ENCODE results near the gene TRIM21. TPM values are rescaled to one million over a fixed set of nuclear protein-coding genes. Genes with fewer than 3 reads are reported as not detected.

Gene TRIM21
- polyA plus RNA-seq, 3 donors, result 16.8 to 42.5 (median 29.9) TPM

DNA sequence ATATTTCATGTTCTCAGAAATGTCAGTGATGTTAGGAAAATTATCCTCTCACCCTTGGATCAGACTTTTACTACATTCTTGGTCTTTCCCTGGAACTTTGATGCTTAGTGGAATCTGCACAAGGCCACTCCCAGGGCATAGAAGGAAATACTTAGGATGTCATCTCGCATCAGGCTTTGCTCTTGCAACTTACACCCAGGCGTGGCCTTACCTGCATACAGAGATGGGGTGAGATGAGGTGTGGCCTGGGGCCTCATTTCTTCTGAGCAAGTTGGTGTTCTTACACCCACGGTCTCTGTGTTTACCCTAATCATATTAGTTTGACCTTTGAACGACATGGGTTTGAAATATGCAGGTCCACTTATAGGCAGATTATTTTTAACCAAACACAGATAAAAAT, 36.5 kb upstream of the TRIM21 start:
- H3K36me3 Mint-ChIP-seq, result peaks cover 27 to 30% of the 10 kb centered on the region in 2 donors
- WGBS (ENCODE audit: insufficient coverage), result no CpG with 5 or more reads among the region's 4 CpGs

GRCh38 chr11:4418403-4418802, 24.9 kb upstream of the TRIM21 start:
- H3K9me3 ChIP-seq (replicated peaks in 1 of 2; ENCODE audit: control insufficient read depth in 1 of 2, insufficient read depth in 1 of 2, low read length in 2 of 2), result no peaks in the 10 kb centered on the region
- peaks cover 21% of the 10 kb centered on the region for H4K20me1 ChIP-seq (ENCODE audit: insufficient read depth, low read length)
- no peaks in the 10 kb centered on the region for H3K79me2 ChIP-seq (ENCODE audit: insufficient read depth, low read length)
- no peak overlapping the region for H3K4me2 ChIP-seq (replicated peaks; ENCODE audit: extremely low read depth, low read length, poor library complexity, severe bottlenecking)
- Mint-ChIP-seq H3K4me3 (no peak overlapping the region), H3K36me3 (peaks cover 39 to 53% of the 10 kb centered on the region in 2 donors), H3K9me3 (peaks cover under 1 to 10% (median 5%) of the 10 kb centered on the region in 7 donors), H3K27ac (no peak overlapping the region), H3K27me3 (ENCODE audit: low read depth in 3 of 3) (peaks cover 0 to 2% (median 1%) of the 10 kb centered on the region in 3 donors), H3K4me1 (peaks cover 11% of the 10 kb centered on the region)
- H3K27me3 ChIP-seq (ENCODE audit: control insufficient read depth in 2 of 2, insufficient read depth in 2 of 2, low read length in 2 of 2), result no peaks in the 10 kb centered on the region
- peaks cover 8 to 36% of the 10 kb centered on the region in 2 donors for H3K36me3 ChIP-seq (replicated peaks in 1 of 2; ENCODE audit: control insufficient read depth in 1 of 2, insufficient read depth in 2 of 2, low read length in 2 of 2)
- intact Hi-C loops (cut with micrococcal nuclease), result no loop called here
- H3K4me1 ChIP-seq (ENCODE audit: control insufficient read depth in 1 of 2, insufficient read depth in 2 of 2, low read length in 2 of 2), result no peaks in the 10 kb centered on the region
- H3K9ac ChIP-seq (ENCODE audit: insufficient read depth, low read length, poor library complexity, severe bottlenecking), result no peak overlapping the region
- DNase-seq, result no peak
- no peak for TF ChIP-seq CTCF (IDR thresholded peaks at IDR 0.05)
- H2AFZ ChIP-seq (ENCODE audit: insufficient read depth, low read depth, low read length, poor library complexity, severe bottlenecking), result no peak overlapping the region
- H3K27ac ChIP-seq (ENCODE audit: low read depth in 1 of 2, low read length in 2 of 2), result no peak overlapping the region
- 89% methylated on average over 7 of the region's 8 CpGs for WGBS (ENCODE audit: insufficient coverage)
- no peak overlapping the region for H3K4me3 ChIP-seq (replicated peaks in 1 of 3; ENCODE audit: low read depth in 2 of 3, low read length in 3 of 3)

More for the DNA sequence above, 36.5 kb upstream of the TRIM21 start:
- DNase-seq, result no peak
- peaks cover 2% of the 10 kb centered on the region for H3K79me2 ChIP-seq (ENCODE audit: insufficient read depth, low read length)
- Mint-ChIP-seq H3K27ac (no peak overlapping the region), H3K9me3 (peaks cover 0 to 6% (median under 1%) of the 10 kb centered on the region in 7 donors), H3K4me3 (no peak overlapping the region), H3K4me1 (peaks cover 34% of the 10 kb centered on the region), H3K27me3 (ENCODE audit: low read depth in 3 of 3) (peaks cover 0 to 1% (median 0%) of the 10 kb centered on the region in 3 donors)
- no peak overlapping the region for H3K4me3 ChIP-seq (replicated peaks in 1 of 3; ENCODE audit: low read depth in 2 of 3, low read length in 3 of 3)
- no peak for TF ChIP-seq CTCF (IDR thresholded peaks at IDR 0.05)
- peaks cover 0 to 6% of the 10 kb centered on the region in 2 donors for H3K36me3 ChIP-seq (replicated peaks in 1 of 2; ENCODE audit: control insufficient read depth in 1 of 2, insufficient read depth in 2 of 2, low read length in 2 of 2)
- H3K9ac ChIP-seq (ENCODE audit: insufficient read depth, low read length, poor library complexity, severe bottlenecking), result no peak overlapping the region
- intact Hi-C loops (cut with micrococcal nuclease), result loop anchor here in 1 of 2 donors (10.0 kb wide), 1 partner anchor 55 kb away; the partner anchor contains the start of gene OR52K1
- H3K4me2 ChIP-seq (replicated peaks; ENCODE audit: extremely low read depth, low read length, poor library complexity, severe bottlenecking), result no peak overlapping the region
- no peaks in the 10 kb centered on the region for H3K9me3 ChIP-seq (replicated peaks in 1 of 2; ENCODE audit: control insufficient read depth in 1 of 2, insufficient read depth in 1 of 2, low read length in 2 of 2)
- no peaks in the 10 kb centered on the region for H3K27me3 ChIP-seq (ENCODE audit: control insufficient read depth in 2 of 2, insufficient read depth in 2 of 2, low read length in 2 of 2)
- no peaks in the 10 kb centered on the region for H4K20me1 ChIP-seq (ENCODE audit: insufficient read depth, low read length)
- H3K4me1 ChIP-seq (ENCODE audit: control insufficient read depth in 1 of 2, insufficient read depth in 2 of 2, low read length in 2 of 2), result peaks cover 31 to 35% of the 10 kb centered on the region in 2 donors
- no peak overlapping the region for H2AFZ ChIP-seq (ENCODE audit: insufficient read depth, low read depth, low read length, poor library complexity, severe bottlenecking)
- no peak overlapping the region for H3K27ac ChIP-seq (ENCODE audit: low read depth in 1 of 2, low read length in 2 of 2)
